ENCODE results near the gene NRP2.

DNA sequence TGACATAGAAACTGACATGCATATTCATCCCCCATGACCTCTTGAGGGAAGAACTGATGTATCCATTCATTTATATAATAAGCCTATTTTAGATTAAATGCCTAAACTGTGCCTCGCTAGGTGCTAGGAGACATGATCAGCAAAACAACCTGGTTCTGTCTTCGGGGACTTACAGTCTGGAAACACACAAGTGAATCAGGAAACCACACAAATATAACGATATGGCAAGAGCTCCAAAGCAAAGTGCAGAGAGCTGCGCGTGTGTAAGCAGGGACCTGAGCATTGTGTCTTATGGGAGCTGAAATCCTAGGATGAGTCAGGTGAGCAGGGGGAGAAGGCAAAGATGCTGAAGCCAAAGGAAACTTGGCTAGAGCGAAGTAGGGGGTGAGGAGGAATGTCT is 120.6 kb downstream of the NRP2 start:
- TF ChIP-seq, protein P1, sequence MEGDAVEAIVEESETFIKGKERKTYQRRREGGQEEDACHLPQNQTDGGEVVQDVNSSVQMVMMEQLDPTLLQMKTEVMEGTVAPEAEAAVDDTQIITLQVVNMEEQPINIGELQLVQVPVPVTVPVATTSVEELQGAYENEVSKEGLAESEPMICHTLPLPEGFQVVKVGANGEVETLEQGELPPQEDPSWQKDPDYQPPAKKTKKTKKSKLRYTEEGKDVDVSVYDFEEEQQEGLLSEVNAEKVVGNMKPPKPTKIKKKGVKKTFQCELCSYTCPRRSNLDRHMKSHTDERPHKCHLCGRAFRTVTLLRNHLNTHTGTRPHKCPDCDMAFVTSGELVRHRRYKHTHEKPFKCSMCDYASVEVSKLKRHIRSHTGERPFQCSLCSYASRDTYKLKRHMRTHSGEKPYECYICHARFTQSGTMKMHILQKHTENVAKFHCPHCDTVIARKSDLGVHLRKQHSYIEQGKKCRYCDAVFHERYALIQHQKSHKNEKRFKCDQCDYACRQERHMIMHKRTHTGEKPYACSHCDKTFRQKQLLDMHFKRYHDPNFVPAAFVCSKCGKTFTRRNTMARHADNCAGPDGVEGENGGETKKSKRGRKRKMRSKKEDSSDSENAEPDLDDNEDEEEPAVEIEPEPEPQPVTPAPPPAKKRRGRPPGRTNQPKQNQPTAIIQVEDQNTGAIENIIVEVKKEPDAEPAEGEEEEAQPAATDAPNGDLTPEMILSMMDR (IDR thresholded peaks at IDR 0.05 in 8 of 11, conservative IDR thresholded peaks at IDR 0.05 in 3 of 11): no peak
- TF ChIP-seq POLR2AphosphoS5 (IDR thresholded peaks at IDR 0.05) (no peak), POLR2A (IDR thresholded peaks at IDR 0.05) (no peak)
